Liver (tissue), 9 donors: ENCODE results near the gene MTCH2. TPM values are rescaled to one million over a fixed set of nuclear protein-coding genes. Genes with fewer than 3 reads are reported as not detected.

ENCODE experiments used
- DNase-seq: peaks from one replicate; pipeline ENCODE4 v3.0.0-alpha.2; 2017; ENCODE audit warnings: low spot score
- H3K27ac ChIP-seq, 2 donors: one replicate each; pipeline ENCODE4 v1.7.0; 2013; ENCODE audit warnings: inconsistent platforms in 2 of 2, low read length in 2 of 2, control low read depth in 1 of 2, low read depth in 1 of 2, mild to moderate bottlenecking in 1 of 2
- H3K27me3 ChIP-seq, 4 donors: one replicate each; pipeline versions ENCODE4 v1.6.1 to v1.7.0; 2013; ENCODE audit warnings: low read length in 3 of 4, inconsistent platforms in 1 of 4, mild to moderate bottlenecking in 1 of 4, moderate library complexity in 1 of 4; ENCODE audit not compliant: control insufficient read depth in 4 of 4, insufficient read depth in 4 of 4
- H3K36me3 ChIP-seq, 4 donors: one replicate each; pipeline versions ENCODE4 v1.6.1 to v1.7.0; 2013; ENCODE audit warnings: low read length in 3 of 4, mild to moderate bottlenecking in 3 of 4, low read depth in 1 of 4, moderate library complexity in 1 of 4; ENCODE audit not compliant: control insufficient read depth in 4 of 4, insufficient read depth in 3 of 4
- H3K4me1 ChIP-seq, 4 donors: one replicate each; pipeline versions ENCODE4 v1.6.1 to v1.7.0; 2013; ENCODE audit warnings: low read length in 3 of 4, mild to moderate bottlenecking in 3 of 4, moderate library complexity in 1 of 4; ENCODE audit not compliant: control insufficient read depth in 4 of 4, insufficient read depth in 4 of 4
- H3K4me3 ChIP-seq, 3 donors: one replicate each; pipeline versions ENCODE4 v1.6.1 to v1.7.0; 2013; ENCODE audit warnings: low read length in 3 of 3, control low read depth in 1 of 3, low read depth in 1 of 3, mild to moderate bottlenecking in 1 of 3
- H3K9ac ChIP-seq, 2 donors: one replicate each; pipeline ENCODE4 v1.7.0; 2013; ENCODE audit warnings: low read length in 2 of 2, mild to moderate bottlenecking in 2 of 2, moderate library complexity in 2 of 2, control low read depth in 1 of 2, low read depth in 1 of 2
- H3K9me3 ChIP-seq, 4 donors: one replicate each; pipeline versions ENCODE4 v1.6.1 to v1.7.0; 2013; ENCODE audit warnings: low read length in 3 of 4; ENCODE audit not compliant: control insufficient read depth in 4 of 4
- EGR1 ChIP-seq, 2 donors: IDR thresholded peaks; 2 replicates each; pipeline ENCODE4 v1.6.1; 2016 to 2018; ENCODE audit warnings: antibody characterized with exemption in 2 of 2, low read depth in 2 of 2
- FOXA1 ChIP-seq: IDR thresholded peaks from 2 replicates; pipeline ENCODE4 v1.6.1; 2016; ENCODE audit warnings: antibody characterized with exemption
- FOXA2 ChIP-seq: IDR thresholded peaks from 2 replicates; pipeline ENCODE4 v1.6.1; 2016; ENCODE audit warnings: antibody characterized with exemption
- GABPA ChIP-seq, 2 donors: IDR thresholded peaks in 1 of 2; conservative IDR thresholded peaks in 1 of 2; 2 replicates each; pipeline ENCODE4 v1.6.1; 2016; ENCODE audit warnings: antibody characterized with exemption in 2 of 2, mild to moderate bottlenecking in 1 of 2, moderate library complexity in 1 of 2
- HNF4A ChIP-seq, 2 donors: conservative IDR thresholded peaks; 2 replicates each; pipeline ENCODE4 v1.6.1; 2016; ENCODE audit warnings: antibody characterized with exemption in 2 of 2, mild to moderate bottlenecking in 2 of 2
- HNF4G ChIP-seq: IDR thresholded peaks from 2 replicates; pipeline ENCODE4 v1.6.1; 2016; ENCODE audit warnings: antibody characterized with exemption
- JUND ChIP-seq, 2 donors: IDR thresholded peaks; 2 replicates each; pipeline ENCODE4 v1.6.1; 2016; ENCODE audit warnings: antibody characterized with exemption in 2 of 2
- NR2F2 ChIP-seq: IDR thresholded peaks from 2 replicates; pipeline ENCODE4 v1.6.1; 2016; ENCODE audit warnings: antibody characterized with exemption
- RAD21 ChIP-seq, 2 donors: IDR thresholded peaks; 2 replicates each; pipeline ENCODE4 v1.6.1; 2016; ENCODE audit warnings: antibody characterized with exemption in 2 of 2, mild to moderate bottlenecking in 2 of 2
- RXRA ChIP-seq, 2 donors: IDR thresholded peaks; 2 replicates each; pipeline ENCODE4 v1.6.1; 2017 to 2018; ENCODE audit warnings: antibody characterized with exemption in 2 of 2, mild to moderate bottlenecking in 1 of 2
- SP1 ChIP-seq: IDR thresholded peaks from 2 replicates; pipeline ENCODE4 v1.6.1; 2018; ENCODE audit warnings: antibody characterized with exemption, mild to moderate bottlenecking
- TAF1 ChIP-seq: conservative IDR thresholded peaks from 2 replicates; pipeline ENCODE4 v1.6.1; 2016; ENCODE audit warnings: antibody characterized with exemption, mild to moderate bottlenecking
- YY1 ChIP-seq: IDR thresholded peaks from 2 replicates; pipeline ENCODE4 v1.6.1; 2016; ENCODE audit warnings: antibody characterized with exemption, mild to moderate bottlenecking
- WGBS: extraction: QIAGEN DNeasy Blood & Tissue Kit; methylation state at CpG from one replicate; pipeline ENCODE4 v1.1.7; 2013; 5-methylcytosine and 5-hydroxymethylcytosine counted together
- polyA plus RNA-seq, 2 donors: library from polyadenylated mRNA; stranded (reverse) in 1 of 2; unstranded in 1 of 2; fragments of 200-250 nt in 1 of 2; fragments of >200 nt in 1 of 2; fragmentation: Nextera tagmentation in 1 of 2; extraction: Ambion mirVana in 1 of 2; gene quantifications; one replicate each; pipeline versions ENCODE4 v1.2.1 to v1.2.3, GENCODE V29; 2013 to 2015
- total RNA-seq, 2 donors: library from RNA; depleted of rRNA; stranded (reverse); fragments of >200 nt; gene quantifications; one replicate each; pipeline ENCODE4 v1.2.3, GENCODE V29; 2014
- TF ChIP-seq, protein P1 (sequence below): fragments of 150-350 bp; IDR thresholded peaks from 2 replicates; pipeline ENCODE4 v1.5.1; 2017; ENCODE audit warnings: improper control_type of control experiment, low read depth, low read length; ENCODE audit not compliant: missing input control
- TF ChIP-seq, protein P2 (sequence below): IDR thresholded peaks from 2 replicates; pipeline ENCODE4 v1.6.1; 2016; ENCODE audit warnings: antibody characterized with exemption
- TF ChIP-seq, protein P3 (sequence below): IDR thresholded peaks from 2 replicates; pipeline ENCODE4 v1.6.1; 2016; ENCODE audit warnings: antibody characterized with exemption
- TF ChIP-seq, protein P4 (sequence below): IDR thresholded peaks from 2 replicates; pipeline ENCODE4 v1.6.1; 2016; ENCODE audit warnings: antibody characterized with exemption
- donor health status: healthy.
- donor health status: healthy.
- donor health status: healthy.
- donor health status: healthy.
- donor health status: healthy.

Gene MTCH2
- total and polyA plus RNA-seq, 4 donors: 62.5 to 304 (median 126) TPM

DNA sequence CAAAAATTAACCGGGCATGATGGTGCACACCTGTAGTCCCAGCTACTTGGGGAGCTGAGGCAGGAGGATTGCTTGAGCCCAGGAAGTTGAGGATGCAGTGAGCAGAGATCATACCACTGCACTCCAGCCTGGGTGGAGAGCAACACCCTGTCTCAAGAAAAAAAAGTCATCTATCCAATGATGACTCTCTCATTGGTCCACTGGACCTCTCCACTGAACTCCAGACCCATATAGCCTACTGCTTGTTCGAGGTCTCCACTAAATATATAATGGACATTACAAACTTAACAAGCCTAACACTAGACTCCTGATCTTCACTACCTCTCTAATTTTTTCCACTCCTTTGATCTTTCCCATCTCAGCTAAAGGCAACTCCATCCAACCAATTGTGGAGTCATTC lies 33.5 kb upstream of the MTCH2 start:
- no peak overlapping the region for H3K27ac ChIP-seq
- H3K36me3 ChIP-seq: no peaks in the 10 kb centered on the region
- H3K4me1 ChIP-seq: no peaks in the 10 kb centered on the region
- TF ChIP-seq FOXA2: no peak
- no peak for TF ChIP-seq RXRA (IDR thresholded peaks at IDR 0.05)
- no peak for TF ChIP-seq HNF4A (conservative IDR thresholded peaks at IDR 0.05)
- TF ChIP-seq, protein P1, sequence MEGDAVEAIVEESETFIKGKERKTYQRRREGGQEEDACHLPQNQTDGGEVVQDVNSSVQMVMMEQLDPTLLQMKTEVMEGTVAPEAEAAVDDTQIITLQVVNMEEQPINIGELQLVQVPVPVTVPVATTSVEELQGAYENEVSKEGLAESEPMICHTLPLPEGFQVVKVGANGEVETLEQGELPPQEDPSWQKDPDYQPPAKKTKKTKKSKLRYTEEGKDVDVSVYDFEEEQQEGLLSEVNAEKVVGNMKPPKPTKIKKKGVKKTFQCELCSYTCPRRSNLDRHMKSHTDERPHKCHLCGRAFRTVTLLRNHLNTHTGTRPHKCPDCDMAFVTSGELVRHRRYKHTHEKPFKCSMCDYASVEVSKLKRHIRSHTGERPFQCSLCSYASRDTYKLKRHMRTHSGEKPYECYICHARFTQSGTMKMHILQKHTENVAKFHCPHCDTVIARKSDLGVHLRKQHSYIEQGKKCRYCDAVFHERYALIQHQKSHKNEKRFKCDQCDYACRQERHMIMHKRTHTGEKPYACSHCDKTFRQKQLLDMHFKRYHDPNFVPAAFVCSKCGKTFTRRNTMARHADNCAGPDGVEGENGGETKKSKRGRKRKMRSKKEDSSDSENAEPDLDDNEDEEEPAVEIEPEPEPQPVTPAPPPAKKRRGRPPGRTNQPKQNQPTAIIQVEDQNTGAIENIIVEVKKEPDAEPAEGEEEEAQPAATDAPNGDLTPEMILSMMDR: no peak
- TF ChIP-seq, protein P2, sequence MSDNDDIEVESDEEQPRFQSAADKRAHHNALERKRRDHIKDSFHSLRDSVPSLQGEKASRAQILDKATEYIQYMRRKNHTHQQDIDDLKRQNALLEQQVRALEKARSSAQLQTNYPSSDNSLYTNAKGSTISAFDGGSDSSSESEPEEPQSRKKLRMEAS: no peak
- no peak for TF ChIP-seq TAF1
- no peak for TF ChIP-seq RAD21 (IDR thresholded peaks at IDR 0.05)
- TF ChIP-seq SP1: no peak
- no peak for TF ChIP-seq NR2F2
- TF ChIP-seq YY1: no peak
- TF ChIP-seq GABPA (IDR thresholded peaks at IDR 0.05 in 1 of 2, conservative IDR thresholded peaks at IDR 0.05 in 1 of 2): no peak
- no peak for TF ChIP-seq JUND (IDR thresholded peaks at IDR 0.05)
- TF ChIP-seq, protein P3, sequence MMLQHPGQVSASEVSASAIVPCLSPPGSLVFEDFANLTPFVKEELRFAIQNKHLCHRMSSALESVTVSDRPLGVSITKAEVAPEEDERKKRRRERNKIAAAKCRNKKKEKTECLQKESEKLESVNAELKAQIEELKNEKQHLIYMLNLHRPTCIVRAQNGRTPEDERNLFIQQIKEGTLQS: no peak
- no peak for TF ChIP-seq HNF4G
- TF ChIP-seq FOXA1: no peak
- no peak overlapping the region for H3K4me3 ChIP-seq
- DNase-seq: no peak
- WGBS: 91% methylated on average over 2 of the region's 2 CpGs
- H3K27me3 ChIP-seq: no peaks in the 10 kb centered on the region
- H3K9me3 ChIP-seq: no peaks in the 10 kb centered on the region
- no peak overlapping the region for H3K9ac ChIP-seq

DNA sequence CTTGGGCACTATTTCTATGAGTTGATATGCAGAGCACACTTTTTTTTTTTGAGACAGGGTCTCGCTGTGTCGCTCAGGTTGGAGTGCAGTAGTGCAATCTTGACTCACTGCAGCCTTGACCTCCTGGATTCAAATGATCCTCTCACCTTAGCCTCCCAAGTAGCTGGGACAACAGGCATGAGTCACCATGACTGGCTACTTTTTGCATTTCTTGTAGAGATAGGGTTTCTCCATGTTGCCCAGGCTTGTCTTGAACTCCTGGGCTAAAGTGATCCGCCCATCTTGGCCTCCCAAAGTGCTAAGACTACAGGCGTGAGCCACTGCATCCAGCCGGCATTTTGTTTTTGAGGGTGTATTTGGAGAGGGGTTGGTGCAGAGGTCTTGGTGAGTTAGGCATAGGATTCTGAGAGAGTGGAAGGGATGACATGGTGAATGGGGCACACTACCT lies 29.9 kb upstream of the MTCH2 start:
- TF ChIP-seq GABPA (IDR thresholded peaks at IDR 0.05 in 1 of 2, conservative IDR thresholded peaks at IDR 0.05 in 1 of 2) (no peak), RXRA (IDR thresholded peaks at IDR 0.05) (no peak), HNF4G (no peak), EGR1 (IDR thresholded peaks at IDR 0.05; ENCODE audit: low read depth in 2 of 2) (no peak), TAF1 (no peak), FOXA2 (no peak), NR2F2 (no peak), JUND (IDR thresholded peaks at IDR 0.05) (no peak), RAD21 (IDR thresholded peaks at IDR 0.05) (no peak), FOXA1 (no peak), YY1 (no peak), HNF4A (conservative IDR thresholded peaks at IDR 0.05) (no peak)
- TF ChIP-seq, protein P1: no peak
- TF ChIP-seq, protein P4, sequence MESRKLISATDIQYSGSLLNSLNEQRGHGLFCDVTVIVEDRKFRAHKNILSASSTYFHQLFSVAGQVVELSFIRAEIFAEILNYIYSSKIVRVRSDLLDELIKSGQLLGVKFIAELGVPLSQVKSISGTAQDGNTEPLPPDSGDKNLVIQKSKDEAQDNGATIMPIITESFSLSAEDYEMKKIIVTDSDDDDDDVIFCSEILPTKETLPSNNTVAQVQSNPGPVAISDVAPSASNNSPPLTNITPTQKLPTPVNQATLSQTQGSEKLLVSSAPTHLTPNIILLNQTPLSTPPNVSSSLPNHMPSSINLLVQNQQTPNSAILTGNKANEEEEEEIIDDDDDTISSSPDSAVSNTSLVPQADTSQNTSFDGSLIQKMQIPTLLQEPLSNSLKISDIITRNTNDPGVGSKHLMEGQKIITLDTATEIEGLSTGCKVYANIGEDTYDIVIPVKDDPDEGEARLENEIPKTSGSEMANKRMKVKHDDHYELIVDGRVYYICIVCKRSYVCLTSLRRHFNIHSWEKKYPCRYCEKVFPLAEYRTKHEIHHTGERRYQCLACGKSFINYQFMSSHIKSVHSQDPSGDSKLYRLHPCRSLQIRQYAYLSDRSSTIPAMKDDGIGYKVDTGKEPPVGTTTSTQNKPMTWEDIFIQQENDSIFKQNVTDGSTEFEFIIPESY: no peak
- TF ChIP-seq, protein P3: no peak
- TF ChIP-seq, protein P2: no peak
- H3K27ac ChIP-seq: no peak overlapping the region
- no peak overlapping the region for H3K4me3 ChIP-seq
- H3K27me3 ChIP-seq: no peaks in the 10 kb centered on the region
- no peak overlapping the region for H3K9ac ChIP-seq
- 99% methylated on average over 5 of the region's 5 CpGs for WGBS
- H3K4me1 ChIP-seq: no peaks in the 10 kb centered on the region
- no peaks in the 10 kb centered on the region for H3K36me3 ChIP-seq
- no peak for DNase-seq
- H3K9me3 ChIP-seq: no peaks in the 10 kb centered on the region
